ENCODE results near the gene SOX18. TPM values are rescaled to one million over a fixed set of nuclear protein-coding genes. Genes with fewer than 3 reads are reported as not detected.

SOX18 gene
- total and polyA plus RNA-seq, 2 of the 13 experiments (the other 11 are each of a cell fraction or from before 2014, with no cell fraction given), result 1.6 to 1.9 TPM

GRCh38 chr20:64042054-64042781, 7.2 kb downstream of the SOX18 start (continued):
- TF ChIP-seq SKIL (CRISPR knock-in tag; IDR thresholded peaks at IDR 0.05; ENCODE audit: borderline replicate concordance), result 0 out of 2 replicates have a peak, but pooled peaks have one; percentile 0
- no peak for TF ChIP-seq IRX3 (CRISPR knock-in tag; IDR thresholded peaks at IDR 0.05; ENCODE audit: borderline replicate concordance, low read depth)
- peak; percentile 58; the same call in 1 of the 2 replicates for TF ChIP-seq KMT2B (CRISPR knock-in tag; IDR thresholded peaks at IDR 0.05)
- no peak for TF ChIP-seq HHEX (CRISPR knock-in tag; IDR thresholded peaks at IDR 0.05)
- TF ChIP-seq STAT5B (CRISPR knock-in tag; IDR thresholded peaks at IDR 0.05), result no peak
- no peak for TF ChIP-seq GABPA (IDR thresholded peaks at IDR 0.05; ENCODE audit: low read depth, low read length)
- peak; percentile 82 for TF ChIP-seq GABPA (CRISPR knock-in tag; IDR thresholded peaks at IDR 0.05; ENCODE audit: low read depth)
- peak; percentile 84; the same call in 1 of the 2 replicates for TF ChIP-seq AFF4 (CRISPR knock-in tag; IDR thresholded peaks at IDR 0.05)
- no peak; the same call in 1 of the 2 replicates for TF ChIP-seq ZIK1 (CRISPR knock-in tag; IDR thresholded peaks at IDR 0.05; ENCODE audit: borderline replicate concordance, low read depth)
- TF ChIP-seq TAF15 (IDR thresholded peaks at IDR 0.05; ENCODE audit: low read depth, low read length, poor library complexity, severe bottlenecking), result peak; percentile 48
- TF ChIP-seq CHCHD3 (CRISPR knock-in tag; IDR thresholded peaks at IDR 0.05), result 0 out of 2 replicates have a peak, but pooled peaks have one; percentile 24
- no peak for TF ChIP-seq SCMH1 (CRISPR knock-in tag; IDR thresholded peaks at IDR 0.05; ENCODE audit: borderline replicate concordance)
- TF ChIP-seq SIN3A (IDR thresholded peaks at IDR 0.05; ENCODE audit: borderline replicate concordance, low read depth, low read length), result peak; percentile 21; the same call in 1 of the 2 replicates
- TF ChIP-seq ESRRA (CRISPR knock-in tag; IDR thresholded peaks at IDR 0.05; ENCODE audit: low read depth), result 0 out of 2 replicates have a peak, but pooled peaks have one; percentile 18
- TF ChIP-seq, protein P1, sequence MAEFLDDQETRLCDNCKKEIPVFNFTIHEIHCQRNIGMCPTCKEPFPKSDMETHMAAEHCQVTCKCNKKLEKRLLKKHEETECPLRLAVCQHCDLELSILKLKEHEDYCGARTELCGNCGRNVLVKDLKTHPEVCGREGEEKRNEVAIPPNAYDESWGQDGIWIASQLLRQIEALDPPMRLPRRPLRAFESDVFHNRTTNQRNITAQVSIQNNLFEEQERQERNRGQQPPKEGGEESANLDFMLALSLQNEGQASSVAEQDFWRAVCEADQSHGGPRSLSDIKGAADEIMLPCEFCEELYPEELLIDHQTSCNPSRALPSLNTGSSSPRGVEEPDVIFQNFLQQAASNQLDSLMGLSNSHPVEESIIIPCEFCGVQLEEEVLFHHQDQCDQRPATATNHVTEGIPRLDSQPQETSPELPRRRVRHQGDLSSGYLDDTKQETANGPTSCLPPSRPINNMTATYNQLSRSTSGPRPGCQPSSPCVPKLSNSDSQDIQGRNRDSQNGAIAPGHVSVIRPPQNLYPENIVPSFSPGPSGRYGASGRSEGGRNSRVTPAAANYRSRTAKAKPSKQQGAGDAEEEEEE (CRISPR knock-in tag; IDR thresholded peaks at IDR 0.05; ENCODE audit: borderline replicate concordance), result no peak; the same call in 1 of the 2 replicates
- no peak for TF ChIP-seq GRHL1 (CRISPR knock-in tag; conservative IDR thresholded peaks at IDR 0.05)

All from HepG2 (cell line).